RWPE1 (cell line): ENCODE results near the gene CDKN2AIPNL.

Experiments used
- CTCF ChIA-PET: fragments of 350-600 bp; sonication (Branson Sonifier 250); formaldehyde crosslinking; extraction: SDS; loops from one replicate; lab custom pipeline; 2021; lab: Yijun Ruan, JAX
- POLR2A ChIA-PET: fragments of 400-600 bp; formaldehyde crosslinking; extraction: SDS; loops from one replicate; lab custom pipeline; 2020; ENCODE audit warnings: antibody characterized with exemption; ENCODE audit not compliant: low non-redundant PET; lab: Yijun Ruan, JAX
- DNase-seq: peaks from one replicate; pipeline ENCODE4 v3.0.0; 2012; ENCODE audit warnings: low spot score
- H3K27ac ChIP-seq: fragments of 450-650 bp; 2 replicates; pipeline ENCODE4 v1.5.1; 2017
- CTCF ChIP-seq: fragments of 450-650 bp; conservative IDR thresholded peaks from 2 replicates; pipeline ENCODE4 v1.5.1; 2017; ENCODE audit warnings: low read depth, mild to moderate bottlenecking

The CDKN2AIPNL gene

DNA sequence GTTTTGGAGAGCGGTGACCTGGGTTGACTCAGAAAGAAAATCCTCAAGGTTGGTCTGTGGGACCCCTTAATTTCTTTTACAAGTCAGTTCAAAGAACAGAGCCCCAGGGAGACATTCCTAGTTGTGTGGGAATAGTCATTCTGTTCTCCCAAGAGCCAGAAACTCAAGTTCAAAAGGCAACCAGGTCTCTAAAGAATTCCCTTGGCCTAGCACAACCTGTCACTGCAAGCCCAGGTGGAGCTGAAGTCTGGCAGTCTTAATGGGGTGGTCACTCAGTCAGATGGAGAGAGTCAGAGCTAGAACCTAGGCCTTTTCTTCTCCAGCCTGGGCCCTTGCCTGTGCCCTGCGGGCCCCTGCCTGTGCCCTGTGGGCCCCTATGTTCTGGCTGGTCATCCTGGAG is 37.5 kb upstream of the CDKN2AIPNL start:
- no peak for TF ChIP-seq CTCF
- ChIA-PET POLR2A (interaction anchor here (0.5 to 0.7 kb wide), 2 partner anchors 12 to 47 kb away, joined by 3 read pairs; no protein-coding TSS in a partner anchor), CTCF (interaction anchor here (0.6 to 1.4 kb wide), 4 partner anchors 17 to 93 kb away, joined by 3 to 4 read pairs (median 3); no protein-coding TSS in a partner anchor)
- H3K27ac ChIP-seq: no peak overlapping the region; the same call in 1 of the 2 replicates
- DNase-seq: no peak

DNA sequence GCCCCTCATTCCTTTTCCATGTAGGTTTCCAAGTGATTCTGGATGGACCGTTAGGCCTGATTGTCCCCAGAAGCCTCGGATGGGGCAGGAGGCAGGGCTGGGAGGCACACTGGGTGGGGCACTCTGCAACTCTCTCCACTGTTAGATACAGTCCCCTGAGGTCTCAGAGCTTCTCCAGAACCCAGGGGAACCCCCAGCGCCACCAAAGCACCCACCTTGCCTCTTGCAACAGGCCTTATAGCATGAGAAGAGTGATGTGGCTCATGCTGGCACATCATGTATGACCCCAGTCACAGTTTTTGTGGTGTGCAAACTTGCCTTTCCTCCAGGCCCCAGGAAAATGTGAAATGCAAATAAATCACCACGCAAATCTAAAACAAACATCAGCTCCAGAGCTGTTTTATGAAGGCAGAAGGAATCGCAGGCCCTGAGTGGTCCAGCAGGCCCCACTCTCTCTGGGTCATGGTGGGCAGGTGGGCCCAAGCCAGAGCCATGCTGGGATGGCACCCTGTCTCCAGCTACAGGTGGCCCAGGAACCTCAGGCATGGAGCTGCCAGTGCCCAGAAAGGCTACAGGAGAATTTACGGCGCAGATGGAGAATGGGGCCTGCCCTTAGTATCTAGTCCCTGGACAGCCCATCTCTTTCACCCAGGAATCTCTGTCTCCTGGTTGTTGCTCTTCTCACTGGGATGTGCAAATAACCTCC is 36.3 kb upstream of the CDKN2AIPNL start:
- no peak overlapping the region for H3K27ac ChIP-seq
- DNase-seq: no peak
- POLR2A ChIA-PET: no interaction called here
- no peak for TF ChIP-seq CTCF
- CTCF ChIA-PET: interaction anchor here (0.9 to 1.4 kb wide), 2 partner anchors 19 to 64 kb away, joined by 3 read pairs; no protein-coding TSS in a partner anchor

DNA sequence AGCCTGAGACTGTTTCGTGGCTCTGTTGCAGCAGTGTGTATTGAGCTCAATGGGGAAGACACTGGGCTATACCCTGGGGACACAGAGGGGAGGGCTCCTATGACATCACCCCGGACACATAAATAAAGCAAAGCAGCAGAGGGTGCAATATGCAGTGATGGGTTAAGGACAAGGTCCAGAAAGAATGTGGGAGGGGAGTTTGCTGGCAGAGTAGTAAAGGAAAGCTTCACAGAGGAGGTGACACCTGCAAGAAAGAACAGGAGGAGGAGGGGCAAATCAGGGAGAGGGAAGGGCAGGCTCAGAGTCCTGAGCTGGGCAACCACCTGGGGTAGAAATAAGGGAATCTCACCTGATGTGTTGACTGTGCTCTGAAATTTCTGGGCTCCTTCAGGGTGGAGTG is 35.3 kb upstream of the CDKN2AIPNL start:
- POLR2A ChIA-PET: interaction anchor here (2.0 kb wide), 1 partner anchor 10 kb away, joined by 5 read pairs; no protein-coding TSS in a partner anchor
- no peak for DNase-seq
- no peak for TF ChIP-seq CTCF
- CTCF ChIA-PET: interaction anchor here (1.1 kb wide), 1 partner anchor 131 kb away, joined by 3 read pairs; no protein-coding TSS in a partner anchor
- H3K27ac ChIP-seq: peak overlapping the region; percentile 4; the same call in 1 of the 2 replicates

- TF ChIP-seq CTCF: no peak
- CTCF ChIA-PET: interaction anchor here (1.1 kb wide), 1 partner anchor 132 kb away, joined by 3 read pairs; no protein-coding TSS in a partner anchor
- POLR2A ChIA-PET: interaction anchor here (2.0 kb wide), 1 partner anchor 9 kb away, joined by 5 read pairs; no protein-coding TSS in a partner anchor
- no peak for DNase-seq
- peak overlapping the region; percentile 4; the same call in 1 of the 2 replicates for H3K27ac ChIP-seq
Measured at GRCh38 chr5:134445856-134446818, 34.5 kb upstream of the CDKN2AIPNL start.

DNA sequence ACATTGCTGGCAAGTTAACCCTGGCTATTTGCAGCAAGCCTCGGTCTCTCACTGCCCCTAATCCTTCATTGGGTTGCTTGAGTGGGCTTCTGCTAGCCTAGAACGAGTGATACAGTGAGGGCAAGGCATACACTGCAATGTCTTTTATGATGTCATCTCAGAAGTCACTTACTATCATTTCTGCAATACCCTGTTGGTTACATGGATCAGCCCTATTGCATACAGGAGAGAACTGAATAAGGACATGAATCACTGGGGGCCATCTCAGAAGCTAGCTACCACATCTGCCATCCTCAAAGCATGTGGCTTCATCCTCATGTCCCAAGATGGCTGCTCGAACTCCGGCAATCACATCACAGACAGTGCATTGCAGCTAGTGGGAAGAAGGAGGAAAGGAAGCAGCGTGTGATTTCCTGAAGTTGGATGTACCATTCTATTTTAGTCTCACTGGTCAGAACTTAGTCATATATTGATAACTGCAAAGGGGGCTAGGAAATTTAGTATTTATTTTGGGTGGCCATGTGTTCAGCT is 33.3 kb upstream of the CDKN2AIPNL start:
- TF ChIP-seq CTCF: no peak
- no peak for DNase-seq
- H3K27ac ChIP-seq: no peak overlapping the region
- ChIA-PET CTCF (no interaction called here), POLR2A (interaction anchor here (2.0 kb wide), 1 partner anchor 8 kb away, joined by 5 read pairs; no protein-coding TSS in a partner anchor)
